GM18858 (cell line): ENCODE measurements around the gene SMIM28.
"Not testable (repeated sequence)": the region's sequence is repeated elsewhere in the genome, so short reads cannot be mapped to it uniquely, and the experiment has no call there.

ENCODE experiments used
- ATAC-seq: cut with Tn5 transposase; IDR thresholded peaks from one replicate; pipeline ENCODE4 v1.9.1; 2021; ENCODE audit not compliant: unreplicated experiment

Gene SMIM28

GRCh38 chr6:138403801-138404665 is 26.3 kb downstream of the SMIM28 start, which contains the start of gene HEBP2:
HEBP2 (plus strand) TSS chr6:138404223; CDS start chr6:138404496, 273 bp downstream.
- peak; percentile 84 for ATAC-seq

DNA sequence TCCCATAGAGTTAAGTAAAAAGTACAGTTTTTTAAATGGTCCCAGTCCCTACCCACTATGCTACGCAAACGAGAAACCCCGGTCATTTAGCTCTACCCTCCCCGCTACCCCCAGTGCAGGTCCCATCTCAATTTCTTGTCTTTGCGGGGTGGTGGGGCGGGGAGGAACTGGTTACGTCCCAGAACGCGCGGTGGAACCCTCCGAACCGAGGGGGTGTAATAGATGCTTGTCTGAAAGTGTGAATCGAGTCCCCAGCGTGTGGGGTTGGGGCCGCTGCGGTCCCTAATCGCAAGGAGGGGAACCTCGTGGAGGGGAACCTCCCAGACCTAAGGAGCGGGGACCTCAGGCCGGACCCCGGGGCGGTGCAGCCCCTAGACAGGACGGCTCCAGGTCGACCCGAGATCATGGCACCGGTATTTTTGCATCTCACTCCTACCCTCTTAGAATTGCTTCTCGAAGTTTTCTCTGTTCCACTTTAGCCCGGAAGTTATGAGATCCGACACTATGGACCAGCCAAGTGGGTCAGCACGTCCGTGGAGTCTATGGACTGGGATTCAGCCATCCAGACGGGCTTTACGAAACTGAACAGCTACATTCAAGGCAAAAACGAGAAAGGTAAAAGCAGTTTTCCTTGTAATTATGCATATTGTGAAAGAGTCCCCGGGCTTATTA is 27.1 kb downstream of the SMIM28 start:
- ATAC-seq, result no peak

- ATAC-seq, result no peak
Measured at GRCh38 chr6:138405816-138406413, 28.2 kb downstream of the SMIM28 start.

DNA sequence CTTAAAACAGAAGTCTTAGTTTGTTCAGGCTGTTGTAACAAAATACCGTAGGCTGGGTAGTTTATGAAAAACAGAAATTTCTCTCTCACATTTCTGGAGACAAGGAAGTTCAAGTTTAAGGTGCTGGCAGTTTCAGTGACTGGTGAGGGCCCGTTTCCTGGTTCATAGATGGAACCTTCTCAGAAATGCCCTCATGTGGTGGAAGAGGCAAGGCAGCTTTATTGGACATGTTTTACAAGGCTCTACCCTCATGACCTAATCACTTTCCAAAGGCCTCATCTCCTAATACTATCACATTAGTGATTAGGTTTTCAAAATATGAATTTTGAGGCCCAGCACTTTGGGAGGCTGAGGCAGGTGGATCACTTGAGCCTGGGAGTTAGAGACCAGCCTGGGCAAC is 28.7 kb downstream of the SMIM28 start:
- ATAC-seq, result no peak

- ATAC-seq, result no peak
Measured at GRCh38 chr6:138410048-138410735, 32.5 kb downstream of the SMIM28 start.

- peak; percentile 74 for ATAC-seq
Measured at GRCh38 chr6:138410972-138411880, 33.5 kb downstream of the SMIM28 start.

GRCh38 chr6:138415125-138415524 is 37.4 kb downstream of the SMIM28 start:
- ATAC-seq, result no peak

- ATAC-seq, result no peak
Measured at GRCh38 chr6:138416206-138416605, 38.5 kb downstream of the SMIM28 start.

GRCh38 chr6:138417493-138418117 is 39.9 kb downstream of the SMIM28 start:
- no peak for ATAC-seq

- ATAC-seq, result no peak
Measured at GRCh38 chr6:138418118-138418742, 40.5 kb downstream of the SMIM28 start.

DNA sequence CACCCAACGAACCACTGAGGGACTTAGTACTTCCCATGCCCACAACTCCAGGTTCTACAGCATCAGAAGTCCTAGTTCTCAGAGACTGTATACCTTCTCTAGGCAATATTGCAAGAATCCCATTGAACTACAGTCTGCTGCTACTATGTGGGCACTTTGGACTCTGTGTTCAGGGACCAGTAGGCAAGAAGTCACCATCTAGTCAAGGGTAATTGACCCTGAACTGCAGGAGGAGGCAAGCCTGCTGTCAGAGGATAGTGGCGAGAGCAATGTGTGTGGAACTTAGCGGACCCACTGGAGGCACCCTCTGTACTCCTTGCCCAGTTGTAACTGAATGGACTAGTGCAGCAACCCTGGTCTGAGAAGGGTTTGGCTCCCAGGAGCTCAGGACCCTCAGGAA is 42.1 kb downstream of the SMIM28 start:
- no peak for ATAC-seq

DNA sequence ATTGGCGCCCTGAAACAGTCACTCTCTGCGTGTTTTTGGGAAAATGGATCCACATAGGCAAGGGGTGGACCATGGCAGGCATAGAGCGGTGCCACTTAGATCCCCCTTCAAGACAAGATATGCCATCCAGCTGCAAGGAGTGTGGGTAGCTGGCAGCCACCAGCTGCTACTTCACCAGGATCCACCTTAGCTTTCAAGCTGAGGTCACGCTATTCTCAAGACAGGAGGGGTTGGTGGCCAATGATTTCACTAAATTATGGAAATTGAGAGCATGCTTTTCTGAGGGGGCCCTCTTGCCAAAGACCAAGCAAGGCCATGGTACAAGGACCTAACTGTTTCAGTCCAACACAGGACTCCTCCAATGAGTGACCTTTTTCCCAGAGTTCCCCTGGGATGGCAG is 42.7 kb downstream of the SMIM28 start:
- ATAC-seq, result no peak

DNA sequence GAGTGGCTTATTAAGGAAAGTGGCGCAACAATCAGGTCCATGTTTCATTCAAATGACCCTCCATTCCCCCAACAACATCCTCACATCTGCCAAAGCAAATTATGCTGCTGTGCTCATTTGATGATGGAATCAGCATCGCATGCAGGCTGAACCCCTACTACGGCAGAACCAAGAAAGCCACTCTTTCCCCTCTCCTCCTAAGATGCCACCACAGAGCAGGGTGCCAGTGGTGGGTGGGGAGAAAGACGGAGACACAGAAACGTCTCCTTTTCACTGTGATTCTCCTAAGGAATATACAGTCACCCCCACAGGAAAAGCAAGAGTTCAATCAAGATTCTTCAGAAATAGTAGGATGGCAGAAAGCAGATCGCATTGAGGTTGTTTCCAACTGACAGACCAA is 43.4 kb downstream of the SMIM28 start:
- no peak for ATAC-seq

GRCh38 chr6:138421608-138422007 is 43.9 kb downstream of the SMIM28 start:
- no peak for ATAC-seq

DNA sequence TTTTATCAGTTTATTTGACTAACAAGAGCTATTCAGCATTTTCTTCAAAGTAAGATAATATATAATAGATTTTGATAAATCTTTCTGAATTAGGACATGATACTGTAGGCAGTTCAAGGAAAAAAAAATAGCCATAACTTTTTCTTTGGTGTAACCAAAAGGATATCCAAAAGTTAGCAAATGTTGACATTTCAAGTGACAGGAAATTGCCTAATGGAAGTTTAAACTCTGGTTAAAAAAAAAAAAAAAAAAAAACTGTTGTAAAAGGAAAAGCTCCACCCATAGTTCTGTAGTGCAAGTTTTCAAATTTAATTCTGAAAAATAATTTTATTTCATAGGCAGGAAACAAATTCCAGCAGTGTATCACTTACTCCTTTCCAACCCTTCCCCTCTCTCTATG is 45.2 kb downstream of the SMIM28 start:
- no peak for ATAC-seq

GRCh38 chr6:138424004-138424904 is 46.5 kb downstream of the SMIM28 start:
- no peak for ATAC-seq

DNA sequence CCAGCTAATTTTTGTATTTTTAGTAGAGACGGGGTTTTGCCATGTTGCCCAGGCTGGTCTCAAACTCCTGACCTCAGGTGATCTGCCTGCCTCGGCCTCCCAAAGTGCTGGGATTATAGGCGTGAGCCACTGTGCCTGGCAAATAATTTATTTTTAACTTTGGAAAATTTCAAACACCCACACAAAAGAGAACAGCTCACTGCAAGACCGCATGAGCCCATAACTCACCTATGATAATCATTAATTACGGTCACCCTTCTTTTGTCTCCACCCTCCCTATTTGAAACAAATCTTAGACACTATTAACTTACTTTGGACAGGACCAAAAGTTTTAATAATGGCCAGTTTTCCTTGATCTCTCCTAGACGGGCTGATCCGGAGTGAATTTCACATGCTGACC is 47.6 kb downstream of the SMIM28 start:
- not testable (repeated sequence) for ATAC-seq

GRCh38 chr6:138426500-138427123 is 48.9 kb downstream of the SMIM28 start:
- no peak for ATAC-seq
